ENCODE results near the gene HOXB9.

GRCh38 chr17:48615963-48616716, 10.0 kb downstream of the HOXB9 start:
- TF ChIP-seq CTCF (IDR thresholded peaks at IDR 0.05) (no peak), RELA (CRISPR knock-in tag; IDR thresholded peaks at IDR 0.05; ENCODE audit: borderline replicate concordance) (no peak), CREB1 (CRISPR knock-in tag; IDR thresholded peaks at IDR 0.05) (no peak), PREB (CRISPR knock-in tag; IDR thresholded peaks at IDR 0.05; ENCODE audit: borderline replicate concordance) (no peak), ZNF138 (CRISPR knock-in tag; conservative IDR thresholded peaks at IDR 0.05) (no peak), E2F4 (CRISPR knock-in tag; IDR thresholded peaks at IDR 0.05; ENCODE audit: borderline replicate concordance, low read depth) (no peak), ATF3 (CRISPR knock-in tag; conservative IDR thresholded peaks at IDR 0.05) (no peak), ZNF317 (CRISPR knock-in tag; IDR thresholded peaks at IDR 0.05; ENCODE audit: borderline replicate concordance, low read depth) (no peak), MAX (CRISPR knock-in tag; IDR thresholded peaks at IDR 0.05) (no peak)

All from WTC11 (cell line).